ENCODE measurements around the gene HPD.

DNA sequence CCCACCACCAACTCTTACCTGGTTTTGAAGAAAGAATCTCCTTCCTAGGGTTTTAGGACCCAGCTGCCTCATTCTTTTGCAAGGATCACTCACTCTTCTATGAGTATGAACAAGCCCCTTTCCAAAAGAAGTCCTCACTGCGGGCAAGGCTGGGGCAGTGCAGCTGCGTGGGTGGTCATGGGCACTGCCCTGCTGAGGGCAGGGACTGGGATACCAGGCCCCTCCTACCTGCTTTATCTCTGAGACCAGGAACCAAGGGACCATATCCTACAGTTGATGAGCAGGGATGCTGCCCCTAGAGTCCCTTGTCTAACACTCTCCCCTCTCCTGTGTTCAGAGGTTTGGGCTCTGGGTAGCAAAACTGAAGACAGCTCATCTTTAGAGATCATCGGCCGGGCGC, 20.5 kb downstream of the HPD start:
- TF ChIP-seq, protein P1, sequence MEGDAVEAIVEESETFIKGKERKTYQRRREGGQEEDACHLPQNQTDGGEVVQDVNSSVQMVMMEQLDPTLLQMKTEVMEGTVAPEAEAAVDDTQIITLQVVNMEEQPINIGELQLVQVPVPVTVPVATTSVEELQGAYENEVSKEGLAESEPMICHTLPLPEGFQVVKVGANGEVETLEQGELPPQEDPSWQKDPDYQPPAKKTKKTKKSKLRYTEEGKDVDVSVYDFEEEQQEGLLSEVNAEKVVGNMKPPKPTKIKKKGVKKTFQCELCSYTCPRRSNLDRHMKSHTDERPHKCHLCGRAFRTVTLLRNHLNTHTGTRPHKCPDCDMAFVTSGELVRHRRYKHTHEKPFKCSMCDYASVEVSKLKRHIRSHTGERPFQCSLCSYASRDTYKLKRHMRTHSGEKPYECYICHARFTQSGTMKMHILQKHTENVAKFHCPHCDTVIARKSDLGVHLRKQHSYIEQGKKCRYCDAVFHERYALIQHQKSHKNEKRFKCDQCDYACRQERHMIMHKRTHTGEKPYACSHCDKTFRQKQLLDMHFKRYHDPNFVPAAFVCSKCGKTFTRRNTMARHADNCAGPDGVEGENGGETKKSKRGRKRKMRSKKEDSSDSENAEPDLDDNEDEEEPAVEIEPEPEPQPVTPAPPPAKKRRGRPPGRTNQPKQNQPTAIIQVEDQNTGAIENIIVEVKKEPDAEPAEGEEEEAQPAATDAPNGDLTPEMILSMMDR (IDR thresholded peaks at IDR 0.05) = no peak
- TF ChIP-seq POLR2A (IDR thresholded peaks at IDR 0.05) = no peak

Measured in adrenal gland (tissue), 5 donors.